GM19372 (cell line): Measurements from ENCODE around the gene FGF11.
A peak's percentile ranks its signal among the peaks of the same experiment; 100 is the strongest.
"Not testable (repeated sequence)": the region's sequence is repeated elsewhere in the genome, so short reads cannot be mapped to it uniquely, and the experiment has no call there.

Source experiments
- ATAC-seq: cut with Tn5 transposase; IDR thresholded peaks from one replicate; pipeline ENCODE4 v1.9.1; 2021; ENCODE audit warnings: mild to moderate bottlenecking, low read depth, moderate library complexity; ENCODE audit not compliant: unreplicated experiment

The FGF11 gene

GRCh38 chr17:7476951-7477350 is 37.6 kb downstream of the FGF11 start:
- ATAC-seq, result no peak

- ATAC-seq, result no peak
These were observed 38.3 kb downstream of the FGF11 start for GRCh38 chr17:7477392-7478275.

GRCh38 chr17:7478276-7479212 is 39.2 kb downstream of the FGF11 start:
- ATAC-seq, result no peak

- no peak for ATAC-seq
These were observed 40.1 kb downstream of the FGF11 start, which contains the start of gene ZBTB4 for GRCh38 chr17:7479213-7480088. ZBTB4 (minus strand) TSS chr17:7479631; CDS start chr17:7466801, 12,830 bp downstream.

GRCh38 chr17:7480089-7480384 is 40.7 kb downstream of the FGF11 start:
- ATAC-seq, result no peak

GRCh38 chr17:7481275-7481674 is 42.0 kb downstream of the FGF11 start, which contains the start of gene SLC35G6:
SLC35G6 (plus strand) TSS chr17:7481446; CDS start chr17:7481517, 71 bp downstream.
- ATAC-seq, result not testable (repeated sequence)

GRCh38 chr17:7481842-7482741 is 42.8 kb downstream of the FGF11 start:
- ATAC-seq, result not testable (repeated sequence)

- not testable (repeated sequence) for ATAC-seq
These were observed 43.4 kb downstream of the FGF11 start for GRCh38 chr17:7482742-7483088.

- ATAC-seq, result peak; percentile 23
These were observed 44.1 kb downstream of the FGF11 start for GRCh38 chr17:7483255-7484066.

GRCh38 chr17:7484067-7484918 is 45.0 kb downstream of the FGF11 start, which contains the start of gene POLR2A:
POLR2A (plus strand) TSS chr17:7484366.
- ATAC-seq, result peak; percentile 56

GRCh38 chr17:7484919-7485377 is 45.6 kb downstream of the FGF11 start:
- ATAC-seq, result no peak

GRCh38 chr17:7486181-7486580 is 46.9 kb downstream of the FGF11 start:
- no peak for ATAC-seq

GRCh38 chr17:7490144-7490543 is 50.8 kb downstream of the FGF11 start:
- no peak for ATAC-seq

- ATAC-seq, result no peak
These were observed 52.3 kb downstream of the FGF11 start for GRCh38 chr17:7491583-7491982.

GRCh38 chr17:7493941-7494340 is 54.6 kb downstream of the FGF11 start:
- ATAC-seq, result no peak
